IPS-20b (cell line): ENCODE results near the gene SUSD4.
"Not testable (repeated sequence)": the region's sequence is repeated elsewhere in the genome, so short reads cannot be mapped to it uniquely, and the experiment has no call there.

Experiments
- H3K27ac ChIP-seq: one replicate; pipeline ENCODE4 v1.5.1; 2013; ENCODE audit warnings: low read length
- H3K27me3 ChIP-seq: 2 replicates; pipeline ENCODE4 v1.6.1; 2013; ENCODE audit warnings: mild to moderate bottlenecking, low read length, inconsistent platforms; ENCODE audit not compliant: insufficient read depth
- H3K36me3 ChIP-seq: 2 replicates; pipeline ENCODE4 v1.6.1; 2013; ENCODE audit warnings: low read depth, mild to moderate bottlenecking, inconsistent platforms, low read length, moderate library complexity; ENCODE audit not compliant: insufficient read depth
- H3K4me1 ChIP-seq: 2 replicates; pipeline ENCODE4 v1.6.1; 2013; ENCODE audit warnings: mild to moderate bottlenecking, control low read depth, inconsistent platforms, low read length, moderate library complexity; ENCODE audit not compliant: insufficient read depth
- H3K4me3 ChIP-seq: 2 replicates; pipeline ENCODE4 v1.5.1; 2013; ENCODE audit warnings: mild to moderate bottlenecking, low read length, inconsistent platforms
- H3K9ac ChIP-seq: 2 replicates; pipeline ENCODE4 v1.6.1; 2013; ENCODE audit warnings: low read depth, mild to moderate bottlenecking, inconsistent platforms, low read length, moderate library complexity
- H3K9me3 ChIP-seq: 2 replicates; pipeline ENCODE4 v1.6.1; 2013; ENCODE audit warnings: mild to moderate bottlenecking, low read depth, low read length, inconsistent platforms; ENCODE audit not compliant: insufficient read depth

Gene SUSD4

DNA sequence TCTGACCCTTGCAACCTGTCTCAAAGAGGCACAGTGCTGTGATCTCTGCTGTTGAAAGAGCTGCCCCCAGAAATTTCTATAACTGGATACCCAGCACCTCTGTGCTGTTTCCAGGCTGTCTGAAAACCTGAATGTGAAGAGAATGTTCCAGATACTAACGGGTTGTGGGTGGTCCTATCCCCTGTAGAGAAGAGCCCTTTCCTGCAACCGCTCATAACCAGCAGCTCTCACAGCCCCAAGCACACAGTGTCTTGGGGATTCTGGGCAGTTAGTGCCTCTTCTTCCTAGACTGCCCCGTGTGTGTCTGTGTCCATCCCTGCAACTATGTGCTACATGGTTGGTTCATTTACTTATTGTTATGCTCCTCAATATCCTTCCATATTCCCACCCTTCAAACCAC is 104.5 kb downstream of the SUSD4 start:
- no peaks in the 10 kb centered on the region for H3K36me3 ChIP-seq
- no peak overlapping the region for H3K9ac ChIP-seq
- no peaks in the 10 kb centered on the region; the same call in 1 of the 2 replicates for H3K27me3 ChIP-seq
- no peak overlapping the region for H3K27ac ChIP-seq
- H3K9me3 ChIP-seq = no peaks in the 10 kb centered on the region
- peaks cover 3% of the 10 kb centered on the region; the same call in 1 of the 2 replicates for H3K4me1 ChIP-seq
- H3K4me3 ChIP-seq = no peak overlapping the region

GRCh38 chr1:223258751-223259198 is 105.2 kb downstream of the SUSD4 start:
- Histone ChIP-seq H3K4me3 (no peak overlapping the region), H3K27ac (no peak overlapping the region), H3K4me1 (peaks cover 3% of the 10 kb centered on the region; the same call in 1 of the 2 replicates), H3K9ac (no peak overlapping the region), H3K27me3 (no peaks in the 10 kb centered on the region; the same call in 1 of the 2 replicates), H3K36me3 (no peaks in the 10 kb centered on the region), H3K9me3 (no peaks in the 10 kb centered on the region)

- Histone ChIP-seq H3K27me3 (no peaks in the 10 kb centered on the region; the same call in 1 of the 2 replicates), H3K9ac (no peak overlapping the region), H3K4me1 (peaks cover 3% of the 10 kb centered on the region; the same call in 1 of the 2 replicates), H3K9me3 (no peaks in the 10 kb centered on the region), H3K4me3 (no peak overlapping the region), H3K27ac (no peak overlapping the region), H3K36me3 (no peaks in the 10 kb centered on the region)
Measured at GRCh38 chr1:223257856-223258550, 106.0 kb downstream of the SUSD4 start.

- Histone ChIP-seq H3K4me3 (no peak overlapping the region), H3K9ac (no peak overlapping the region), H3K9me3 (no peaks in the 10 kb centered on the region), H3K27ac (no peak overlapping the region), H3K36me3 (no peaks in the 10 kb centered on the region), H3K4me1 (peaks cover 3% of the 10 kb centered on the region; the same call in 1 of the 2 replicates), H3K27me3 (no peaks in the 10 kb centered on the region; the same call in 1 of the 2 replicates)
Measured at GRCh38 chr1:223256034-223256433, 107.9 kb downstream of the SUSD4 start.

GRCh38 chr1:223253916-223254315 is 110.1 kb downstream of the SUSD4 start:
- no peaks in the 10 kb centered on the region for H3K36me3 ChIP-seq
- H3K27me3 ChIP-seq = no peaks in the 10 kb centered on the region
- no peak overlapping the region for H3K27ac ChIP-seq
- H3K4me1 ChIP-seq = peaks cover 3% of the 10 kb centered on the region; the same call in 1 of the 2 replicates
- no peak overlapping the region for H3K4me3 ChIP-seq
- H3K9ac ChIP-seq = no peak overlapping the region
- H3K9me3 ChIP-seq = no peaks in the 10 kb centered on the region

DNA sequence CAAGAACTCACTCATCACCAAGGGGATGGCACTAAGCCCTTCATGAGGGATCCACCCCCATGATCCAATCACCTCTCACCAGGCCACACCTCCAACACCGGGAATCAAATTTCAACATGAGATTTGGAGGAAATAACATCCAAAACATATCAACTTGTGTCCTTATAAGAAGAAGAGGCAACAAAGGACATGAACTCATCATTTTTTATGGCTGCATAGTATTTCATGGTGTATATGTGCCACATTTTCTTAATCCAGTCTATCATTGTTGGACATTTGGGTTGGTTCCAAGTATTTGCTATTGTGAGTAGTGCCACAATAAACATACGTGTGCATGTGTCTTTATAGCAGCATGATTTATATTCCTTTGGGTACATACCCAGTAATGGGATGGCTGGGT is 112.6 kb downstream of the SUSD4 start:
- not testable (repeated sequence) for H3K36me3 ChIP-seq, H3K4me1 ChIP-seq, H3K9me3 ChIP-seq, H3K27me3 ChIP-seq, H3K4me3 ChIP-seq, H3K9ac ChIP-seq, H3K27ac ChIP-seq

DNA sequence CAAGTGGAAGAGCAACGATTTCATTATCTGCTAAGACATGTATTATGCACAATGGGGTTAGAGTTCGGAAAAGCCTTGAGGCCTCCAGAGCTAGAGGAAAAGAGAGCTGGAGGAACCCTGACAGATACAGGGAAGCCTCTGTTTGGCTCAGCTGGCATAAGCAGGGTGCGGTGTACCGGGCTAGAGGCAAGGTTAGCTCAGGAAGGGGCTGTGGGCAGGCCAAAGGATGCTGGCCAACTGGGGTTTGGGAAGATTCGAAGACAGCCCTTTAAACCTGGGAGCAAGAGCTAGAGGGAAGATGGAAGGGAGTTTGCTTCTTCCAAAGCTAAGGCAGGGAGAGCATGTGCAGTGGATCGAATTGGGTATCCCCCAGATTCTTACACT is 113.4 kb downstream of the SUSD4 start:
- Histone ChIP-seq H3K9ac (no peak overlapping the region), H3K27me3 (no peaks in the 10 kb centered on the region), H3K4me3 (no peak overlapping the region), H3K4me1 (no peaks in the 10 kb centered on the region), H3K27ac (no peak overlapping the region), H3K9me3 (no peaks in the 10 kb centered on the region), H3K36me3 (no peaks in the 10 kb centered on the region)

DNA sequence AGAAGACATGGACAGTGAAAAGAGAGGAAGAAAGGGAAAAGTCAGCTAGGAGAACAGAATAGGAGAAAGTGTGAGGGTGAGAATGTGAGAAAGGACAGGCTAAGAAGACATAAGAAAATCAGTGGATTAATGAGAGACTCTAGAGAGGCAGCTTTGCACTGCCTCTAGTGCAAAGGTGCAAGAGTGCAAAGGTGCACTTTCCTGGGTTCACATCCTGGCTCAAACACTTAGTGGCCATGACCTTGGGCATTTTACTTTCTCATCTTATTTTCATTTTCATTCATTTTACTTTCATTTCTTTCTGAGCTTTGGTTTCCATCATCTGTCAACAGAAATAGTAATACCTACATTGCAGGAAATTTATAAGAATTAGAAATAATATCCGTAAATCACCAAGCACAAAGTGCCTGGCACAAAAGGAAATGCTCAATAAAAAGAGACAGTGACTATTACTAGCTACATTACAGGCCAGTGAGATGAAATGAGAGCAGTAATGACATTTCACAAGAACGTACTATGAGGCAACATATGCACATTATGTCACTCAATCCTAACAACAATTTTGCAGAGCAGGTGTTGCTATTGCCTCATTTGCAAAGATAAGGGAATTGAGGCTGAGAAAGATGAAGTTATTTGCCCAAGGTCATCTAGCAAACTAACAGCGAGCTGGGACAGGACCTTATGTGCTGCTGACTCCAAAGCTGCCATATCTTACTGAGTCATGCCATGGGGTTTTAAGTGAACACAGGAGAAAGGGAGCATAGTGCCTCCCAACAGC is 113.9 kb downstream of the SUSD4 start:
- H3K9ac ChIP-seq = no peak overlapping the region
- no peaks in the 10 kb centered on the region for H3K36me3 ChIP-seq
- no peak overlapping the region for H3K27ac ChIP-seq
- H3K27me3 ChIP-seq = no peaks in the 10 kb centered on the region
- H3K9me3 ChIP-seq = no peaks in the 10 kb centered on the region
- H3K4me3 ChIP-seq = no peak overlapping the region
- H3K4me1 ChIP-seq = no peaks in the 10 kb centered on the region

DNA sequence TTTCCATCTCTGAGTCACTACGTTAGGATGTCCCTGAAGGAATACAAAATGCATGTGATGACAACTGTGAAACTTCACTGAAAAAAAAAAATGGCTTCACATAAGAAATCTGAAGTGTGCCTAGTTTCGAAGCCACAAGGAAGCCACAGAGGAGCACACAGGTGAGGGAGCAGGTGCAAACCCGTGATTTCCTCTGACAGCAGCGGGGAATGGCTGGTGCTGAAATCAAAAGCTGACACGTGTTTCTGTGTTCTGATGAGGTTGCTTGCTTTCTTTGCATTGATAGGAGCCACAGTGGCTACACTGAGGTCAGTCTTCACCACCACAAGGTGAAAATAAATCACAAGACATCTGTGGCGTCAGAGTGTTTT is 115.2 kb downstream of the SUSD4 start:
- Histone ChIP-seq H3K4me3 (no peak overlapping the region), H3K27ac (no peak overlapping the region), H3K4me1 (no peaks in the 10 kb centered on the region), H3K9ac (no peak overlapping the region), H3K36me3 (no peaks in the 10 kb centered on the region), H3K27me3 (no peaks in the 10 kb centered on the region), H3K9me3 (no peaks in the 10 kb centered on the region)

DNA sequence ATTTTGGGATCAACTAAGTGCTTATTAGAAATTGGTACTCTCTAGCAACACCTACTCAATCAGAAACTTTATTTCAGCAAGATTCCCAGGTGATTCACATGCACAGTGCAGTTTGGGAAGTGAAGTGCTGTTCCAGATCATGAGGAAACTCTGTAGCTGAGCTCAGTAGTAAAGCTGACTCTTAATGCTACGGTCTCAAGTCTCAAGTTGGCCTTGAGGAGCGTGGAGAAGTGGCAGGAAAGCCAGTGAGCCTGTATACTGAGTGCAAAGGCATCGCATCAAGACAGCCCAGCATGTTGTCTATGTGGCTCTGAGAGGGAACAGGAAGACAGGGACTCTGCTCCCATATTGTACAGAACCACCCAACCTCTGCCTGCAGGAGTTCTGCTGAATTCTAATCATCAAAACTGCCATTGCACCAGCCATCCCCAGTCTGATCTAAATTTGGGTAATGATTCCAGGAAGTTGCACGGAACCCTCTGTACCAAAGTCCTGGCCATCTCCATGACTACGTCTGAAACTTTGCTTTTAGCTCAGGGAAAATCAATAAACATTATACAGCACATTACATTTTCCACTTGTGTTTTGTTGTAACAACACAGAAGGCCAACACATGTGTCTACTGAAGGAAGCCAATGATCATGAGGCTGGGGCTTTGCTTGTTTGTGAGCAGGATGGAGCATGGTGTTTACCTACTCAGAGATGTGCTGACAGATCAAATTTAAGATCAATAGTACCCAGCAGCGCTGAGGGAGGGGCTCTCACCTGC is 115.8 kb downstream of the SUSD4 start:
- Histone ChIP-seq H3K27me3 (no peaks in the 10 kb centered on the region), H3K27ac (no peak overlapping the region), H3K4me3 (no peak overlapping the region), H3K4me1 (no peaks in the 10 kb centered on the region), H3K9ac (no peak overlapping the region), H3K36me3 (no peaks in the 10 kb centered on the region), H3K9me3 (no peaks in the 10 kb centered on the region)

- no peak overlapping the region for H3K9ac ChIP-seq
Measured at GRCh38 chr1:223246476-223247112, 117.4 kb downstream of the SUSD4 start.

More at GRCh38 chr1:223246476-223247112, 117.4 kb downstream of the SUSD4 start:
- Histone ChIP-seq H3K27ac (no peak overlapping the region), H3K4me3 (no peak overlapping the region), H3K27me3 (no peaks in the 10 kb centered on the region), H3K4me1 (no peaks in the 10 kb centered on the region), H3K9me3 (no peaks in the 10 kb centered on the region), H3K36me3 (no peaks in the 10 kb centered on the region)
